H1 (cell line): ENCODE measurements around the gene C8B. TPM values are rescaled to one million over a fixed set of nuclear protein-coding genes. Genes with fewer than 3 reads are reported as not detected.

Experiments used
- BACH1 ChIP-seq: IDR thresholded peaks from 2 replicates; pipeline ENCODE4 v1.6.1; 2012; ENCODE audit warnings: low read length, improper control_type of control experiment
- BCL11A ChIP-seq, 2 experiments: IDR thresholded peaks; one replicate each; pipeline ENCODE4 v1.6.1; 2011; ENCODE audit warnings: low read depth in 2 of 2, low read length in 2 of 2, mild to moderate bottlenecking in 2 of 2
- CHD7 ChIP-seq: fragments of 300-600 bp; sonication (generic); IDR thresholded peaks from 2 replicates; pipeline ENCODE4 v1.7.1; 2012; ENCODE audit warnings: low read length, moderate library complexity, mild to moderate bottlenecking, inconsistent platforms; ENCODE audit not compliant: insufficient replicate concordance
- CTCF ChIP-seq, 3 experiments: IDR thresholded peaks; 1 replicate in 2 of 3; 2 replicates in 1 of 3; pipeline versions ENCODE4 v1.5.1 to v1.6.1; 2011; ENCODE audit warnings: low read length in 3 of 3, mild to moderate bottlenecking in 3 of 3, inconsistent platforms in 2 of 3, low read depth in 1 of 3, moderate library complexity in 1 of 3; ENCODE audit not compliant: insufficient read depth in 1 of 3; ENCODE audit errors: control extremely low read depth in 1 of 3
- EP300 ChIP-seq, 2 experiments: IDR thresholded peaks; 1 replicate in 1 of 2; 2 replicates in 1 of 2; pipeline ENCODE4 v1.6.1; 2011 to 2012; ENCODE audit warnings: low read depth in 2 of 2, low read length in 2 of 2, mild to moderate bottlenecking in 2 of 2, borderline replicate concordance in 1 of 2, inconsistent platforms in 1 of 2, moderate library complexity in 1 of 2
- TCF12 ChIP-seq: IDR thresholded peaks from 2 replicates; pipeline ENCODE4 v1.6.1; 2011; ENCODE audit warnings: low read depth, mild to moderate bottlenecking, low read length
- polyA plus RNA-seq, 7 experiments: library from polyadenylated mRNA; depleted of rRNA in 3 of 7; stranded (reverse) in 5 of 7; unstranded in 2 of 7; fragments of >200 nt in 5 of 7; fragments of 200-250 nt in 2 of 7; gene quantifications; 1 replicate in 5 of 7; 2 replicates in 1 of 7; 4 replicates in 1 of 7; pipeline versions ENCODE4 v1.2.1 to v1.2.3, GENCODE V29; 2011 to 2013; ENCODE audit warnings: missing spikeins in 2 of 7, mixed read lengths in 2 of 7
- total RNA-seq: library from RNA; stranded (reverse); fragmentation: NEBNext Ultra II Directional; extraction: Animal tissue kit (Norgen Biotek cat#: 25700); gene quantifications from 2 replicates; pipeline ENCODE4 v1.2.1, GENCODE V29; 2021

The C8B gene
- total and polyA plus RNA-seq, 2 of the 8 experiments (the other 6 are each of a cell fraction or from before 2014, with no cell fraction given) = not detected

GRCh38 chr1:56966698-56966999 lies 834 bp upstream of the C8B start (continued):
- TF ChIP-seq CHD7 (no peak), EP300 (IDR thresholded peaks at IDR 0.05; ENCODE audit: borderline replicate concordance in 1 of 2, low read depth in 2 of 2, low read length in 2 of 2) (no peak), TCF12 (no peak), CTCF (IDR thresholded peaks at IDR 0.05; ENCODE audit: control extremely low read depth in 1 of 3, insufficient read depth in 1 of 3, low read depth in 1 of 3, low read length in 3 of 3) (no peak), BACH1 (no peak), BCL11A (IDR thresholded peaks at IDR 0.05; ENCODE audit: low read depth in 2 of 2, low read length in 2 of 2) (no peak)
- TF ChIP-seq, all 59 proteins: peak for 0
